IPS-NIHi7 (cell line): ENCODE results near the gene CKS1B.
A peak's percentile ranks its signal among the peaks of the same experiment; 100 is the strongest.

Experiments
- DNase-seq: peaks from one replicate; pipeline ENCODE4 v3.0.0; 2012; ENCODE audit warnings: mixed read lengths; ENCODE audit errors: extremely low spot score

Gene CKS1B

DNA sequence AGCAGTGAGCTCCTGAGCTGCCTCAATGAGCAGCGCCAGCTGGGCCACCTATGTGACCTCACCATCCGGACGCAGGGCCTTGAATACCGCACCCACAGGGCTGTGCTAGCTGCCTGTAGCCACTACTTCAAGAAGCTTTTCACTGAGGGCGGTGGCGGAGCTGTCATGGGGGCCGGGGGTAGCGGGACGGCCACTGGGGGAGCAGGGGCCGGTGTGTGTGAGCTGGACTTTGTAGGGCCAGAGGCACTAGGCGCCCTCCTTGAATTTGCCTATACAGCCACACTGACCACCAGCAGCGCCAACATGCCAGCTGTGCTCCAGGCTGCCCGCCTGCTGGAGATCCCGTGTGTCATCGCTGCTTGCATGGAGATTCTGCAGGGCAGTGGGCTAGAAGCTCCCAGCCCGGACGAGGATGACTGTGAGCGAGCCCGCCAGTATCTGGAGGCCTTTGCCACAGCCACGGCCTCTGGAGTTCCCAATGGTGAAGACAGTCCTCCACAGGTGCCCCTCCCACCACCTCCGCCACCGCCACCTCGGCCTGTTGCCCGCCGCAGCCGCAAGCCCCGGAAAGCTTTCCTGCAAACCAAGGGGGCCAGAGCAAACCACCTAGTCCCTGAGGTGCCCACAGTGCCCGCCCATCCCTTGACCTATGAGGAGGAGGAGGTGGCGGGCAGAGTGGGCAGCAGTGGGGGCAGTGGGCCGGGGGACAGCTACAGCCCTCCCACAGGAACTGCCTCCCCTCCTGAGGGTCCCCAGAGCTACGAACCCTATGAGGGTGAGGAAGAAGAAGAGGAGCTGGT is 40.4 kb downstream of the CKS1B start:
- DNase-seq, result no peak

DNA sequence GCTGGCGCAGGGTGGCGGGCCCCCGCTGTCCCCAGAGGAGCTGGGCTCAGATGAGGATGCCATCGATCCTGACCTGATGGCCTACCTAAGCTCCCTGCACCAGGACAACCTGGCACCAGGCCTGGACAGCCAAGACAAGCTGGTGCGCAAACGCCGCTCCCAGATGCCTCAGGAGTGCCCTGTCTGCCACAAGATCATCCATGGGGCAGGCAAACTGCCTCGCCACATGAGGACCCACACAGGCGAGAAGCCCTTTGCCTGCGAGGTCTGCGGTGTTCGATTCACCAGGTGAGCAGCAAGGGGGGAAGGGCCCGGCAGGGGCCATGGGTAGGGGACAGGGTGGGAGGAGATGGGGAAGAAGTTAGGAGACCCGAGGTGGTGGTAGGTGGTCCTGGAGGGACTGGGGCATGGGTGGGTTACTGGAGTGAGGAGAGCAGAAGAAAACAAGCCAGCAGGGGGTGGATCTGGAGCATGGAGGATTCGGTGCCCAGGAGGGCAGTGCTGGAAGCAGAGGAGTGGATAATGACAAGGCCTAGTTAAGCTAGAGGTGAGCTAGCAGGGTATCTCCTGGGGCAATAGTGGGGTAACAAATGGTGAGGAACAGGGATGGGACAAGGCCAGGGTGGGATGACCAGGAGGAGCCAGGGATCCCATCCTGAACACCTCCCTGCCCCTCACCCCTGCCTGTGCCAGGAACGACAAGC is 41.2 kb downstream of the CKS1B start:
- no peak for DNase-seq

DNA sequence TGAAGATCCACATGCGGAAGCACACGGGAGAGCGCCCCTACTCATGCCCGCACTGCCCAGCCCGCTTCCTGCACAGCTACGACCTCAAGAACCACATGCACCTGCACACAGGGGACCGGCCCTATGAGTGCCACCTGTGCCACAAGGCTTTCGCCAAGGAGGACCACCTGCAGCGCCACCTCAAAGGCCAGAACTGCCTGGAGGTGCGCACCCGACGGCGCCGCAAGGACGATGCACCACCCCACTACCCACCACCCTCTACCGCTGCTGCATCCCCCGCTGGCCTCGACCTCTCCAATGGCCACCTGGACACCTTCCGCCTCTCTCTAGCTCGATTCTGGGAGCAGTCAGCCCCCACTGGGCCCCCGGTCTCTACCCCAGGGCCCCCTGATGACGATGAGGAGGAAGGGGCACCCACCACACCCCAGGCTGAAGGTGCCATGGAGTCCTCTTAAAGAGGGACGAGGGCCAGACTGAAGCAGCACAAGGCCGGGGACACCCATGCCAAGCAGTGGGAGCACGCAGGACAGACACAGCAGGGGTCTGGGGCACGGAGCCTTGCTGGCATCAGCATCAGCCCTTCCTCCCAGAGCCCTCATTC is 41.9 kb downstream of the CKS1B start:
- no peak for DNase-seq

DNA sequence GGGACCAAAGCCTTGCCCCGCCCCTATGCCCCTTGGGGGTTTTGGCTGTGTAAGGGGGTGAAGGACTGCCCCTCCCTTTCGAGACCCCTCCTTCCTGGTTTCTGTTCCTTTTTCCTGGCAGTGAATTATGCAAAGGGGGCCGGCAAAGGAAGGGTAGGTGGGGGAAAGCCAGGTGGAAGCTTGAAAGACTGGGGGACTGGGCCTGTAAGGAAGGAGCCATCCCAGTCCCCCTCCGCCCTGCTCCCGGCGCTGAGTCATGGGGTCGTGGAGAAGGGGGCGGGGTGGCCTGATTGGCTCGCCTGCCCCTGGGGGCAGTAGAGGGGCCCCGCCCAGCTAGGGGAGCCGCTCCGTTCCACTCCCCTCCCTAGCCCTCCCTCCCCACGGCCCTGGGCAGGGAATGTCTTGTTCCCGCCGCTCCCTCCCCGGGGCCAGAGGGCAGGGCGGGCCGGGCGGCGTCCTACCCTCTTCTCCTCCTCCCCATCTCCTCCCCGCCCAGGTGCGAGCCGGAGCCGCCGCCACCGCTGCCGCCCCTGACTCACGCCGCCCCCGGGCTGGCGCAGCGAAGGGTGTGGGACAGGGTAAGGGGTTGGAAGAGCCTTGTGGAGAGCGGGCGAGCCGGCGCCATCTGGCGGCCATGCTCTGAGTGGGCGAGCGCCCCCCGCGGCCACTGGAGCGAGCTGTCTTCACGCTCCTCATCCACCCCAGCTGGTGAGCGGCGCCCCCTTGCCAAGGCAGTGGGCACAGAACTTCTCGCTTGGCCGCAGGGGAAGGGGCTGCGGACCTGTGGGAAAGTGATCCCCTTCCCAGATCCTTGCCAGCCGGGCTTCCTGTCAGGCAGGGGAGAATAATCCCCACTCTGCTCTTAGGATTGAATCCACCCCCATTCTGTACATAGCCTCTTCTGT is 42.8 kb downstream of the CKS1B start:
- peak; percentile 87 for DNase-seq

DNA sequence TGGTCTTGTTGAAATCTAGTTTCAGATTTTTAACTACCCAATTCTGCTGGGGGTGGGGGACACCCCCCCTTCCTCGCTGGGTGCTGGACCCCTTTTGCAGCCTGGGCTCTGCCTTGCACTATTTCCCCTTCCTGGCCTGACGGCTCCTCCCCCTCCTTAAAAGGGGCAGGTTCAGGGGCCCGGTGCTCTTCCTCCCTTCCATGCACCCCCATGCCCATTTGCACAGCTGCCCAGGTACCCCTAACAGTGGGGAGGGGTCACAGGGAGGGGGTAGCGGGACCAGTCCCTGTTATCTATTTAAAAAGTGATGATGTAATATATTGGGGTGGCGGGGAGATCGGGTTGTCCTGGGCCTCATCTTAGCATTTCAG is 43.5 kb downstream of the CKS1B start:
- DNase-seq, result no peak

DNA sequence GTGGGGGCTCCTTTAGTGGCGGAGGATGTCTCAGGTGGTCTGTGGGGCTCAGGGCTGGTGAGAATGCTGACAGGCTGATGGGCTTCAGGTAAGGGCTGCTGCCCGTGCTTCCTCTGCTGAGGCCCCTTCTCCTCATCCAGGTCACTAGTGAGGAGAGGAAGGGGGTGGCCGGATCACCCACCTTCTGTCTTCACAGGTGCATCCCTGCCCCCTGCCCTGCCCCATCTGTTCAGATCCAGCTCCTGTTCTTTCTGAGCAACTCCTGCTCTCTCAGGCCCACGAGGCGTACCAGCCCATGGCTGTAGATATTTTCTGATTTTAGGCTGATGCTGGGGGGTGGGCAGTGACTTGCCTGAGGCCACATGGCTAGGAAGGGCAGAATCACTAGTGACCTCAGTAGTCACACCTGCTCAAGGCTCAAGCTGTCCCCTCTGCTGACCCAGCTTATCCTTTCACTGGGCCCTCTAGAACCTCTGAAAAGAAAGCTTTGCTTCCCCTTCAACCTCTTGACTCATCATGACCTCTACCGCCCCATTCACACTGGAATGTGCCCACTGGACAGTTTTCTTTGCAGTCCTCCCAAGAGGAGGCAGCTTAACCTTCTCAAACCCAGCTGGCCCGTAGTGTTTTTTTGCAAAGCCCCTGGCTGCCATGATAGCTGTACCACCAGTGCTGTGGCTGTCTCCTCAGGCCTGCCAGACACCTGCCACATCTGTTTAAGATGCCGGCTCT is 44.3 kb downstream of the CKS1B start:
- no peak for DNase-seq

DNA sequence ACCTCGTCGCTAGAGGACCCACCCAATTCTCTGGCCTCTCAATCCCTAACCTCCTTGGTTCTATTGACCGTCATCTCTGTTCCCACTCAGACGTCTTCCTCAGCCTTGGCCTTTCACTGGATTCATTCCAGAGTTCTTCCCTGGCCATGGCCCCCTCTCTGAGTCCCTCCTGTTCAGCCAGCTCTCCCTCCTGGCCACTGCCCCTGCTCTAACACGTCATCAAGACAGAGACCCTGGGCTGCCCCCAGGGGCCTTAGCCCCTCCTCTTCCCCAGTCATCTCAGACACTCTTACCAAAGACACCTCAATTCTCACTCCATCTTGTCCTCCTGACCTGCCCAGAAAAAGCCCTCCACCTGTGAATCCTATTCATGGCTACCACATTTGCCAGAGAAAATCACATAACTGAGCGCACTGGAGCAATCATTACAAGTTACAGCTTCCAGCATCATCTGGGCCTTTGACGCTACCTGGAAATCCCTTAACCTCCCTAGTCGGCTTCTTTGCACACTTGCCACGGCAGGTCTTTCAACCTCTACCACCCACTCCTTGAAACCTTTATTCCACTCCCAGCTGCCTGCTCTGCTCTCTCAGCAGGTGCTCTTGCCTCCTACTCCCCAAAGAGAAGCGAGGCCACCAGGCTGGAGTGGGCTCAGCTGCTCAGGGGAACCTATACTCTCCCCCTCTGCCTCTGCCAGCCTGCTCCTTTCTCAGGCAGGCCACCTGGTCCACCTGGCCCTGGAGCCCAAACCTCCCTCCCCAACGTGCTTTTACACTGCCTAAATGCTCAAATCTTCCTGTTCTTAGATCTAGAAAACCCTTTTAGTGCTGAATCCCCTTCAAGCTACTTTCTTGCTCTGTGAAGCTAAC is 45.1 kb downstream of the CKS1B start:
- DNase-seq, result no peak

DNA sequence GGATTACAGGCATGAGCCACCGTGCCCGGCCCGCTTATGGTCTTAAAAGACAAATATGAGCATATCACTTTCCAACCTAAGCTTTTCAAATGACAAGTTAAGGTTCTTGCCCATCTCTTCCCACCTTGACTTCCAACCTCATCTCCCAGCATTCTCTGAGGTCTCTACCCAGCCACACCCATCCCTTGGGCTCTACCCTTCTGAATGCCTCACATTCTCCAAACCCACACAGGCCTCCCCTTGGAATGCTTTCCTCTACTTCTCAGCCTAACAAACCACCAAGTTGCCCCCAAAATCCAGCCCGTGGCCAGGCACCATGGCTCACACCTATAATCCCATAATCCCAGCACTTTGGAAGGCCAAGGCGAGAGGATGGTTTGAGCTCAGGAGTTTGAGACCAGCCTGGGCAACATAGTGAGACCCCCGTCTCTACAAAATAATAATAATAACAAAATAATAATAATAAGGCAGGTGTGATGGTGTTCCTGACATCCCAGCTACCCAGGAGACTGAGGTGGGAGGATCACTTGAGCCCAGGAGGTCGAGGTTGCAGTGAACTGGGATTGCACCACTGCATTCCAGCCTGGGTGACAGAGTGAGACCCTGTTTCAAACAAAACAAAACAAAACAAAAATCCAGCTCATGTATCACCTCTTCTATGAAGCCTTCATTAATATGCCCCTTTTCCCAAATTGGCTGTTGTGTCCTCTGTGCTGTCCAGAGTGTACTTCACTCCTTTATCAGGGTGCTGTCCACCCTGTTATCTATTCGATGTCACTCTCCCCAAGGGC is 47.9 kb downstream of the CKS1B start:
- no peak for DNase-seq

DNA sequence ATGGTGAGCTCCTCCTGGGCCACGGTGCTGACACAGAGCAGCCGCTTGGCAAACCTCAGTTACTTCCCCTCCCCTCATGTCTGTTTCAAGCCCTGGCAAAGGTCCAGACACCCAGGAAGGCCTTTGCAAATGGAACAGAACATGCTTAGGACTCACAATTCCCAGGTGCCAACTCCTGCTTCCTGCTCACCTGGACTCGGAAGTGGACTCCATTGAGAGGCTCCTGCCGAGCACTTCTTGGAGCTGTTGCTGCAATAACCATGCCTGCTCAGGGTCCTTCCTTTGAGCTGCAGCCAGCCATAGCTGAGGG is 48.4 kb downstream of the CKS1B start:
- no peak for DNase-seq

DNA sequence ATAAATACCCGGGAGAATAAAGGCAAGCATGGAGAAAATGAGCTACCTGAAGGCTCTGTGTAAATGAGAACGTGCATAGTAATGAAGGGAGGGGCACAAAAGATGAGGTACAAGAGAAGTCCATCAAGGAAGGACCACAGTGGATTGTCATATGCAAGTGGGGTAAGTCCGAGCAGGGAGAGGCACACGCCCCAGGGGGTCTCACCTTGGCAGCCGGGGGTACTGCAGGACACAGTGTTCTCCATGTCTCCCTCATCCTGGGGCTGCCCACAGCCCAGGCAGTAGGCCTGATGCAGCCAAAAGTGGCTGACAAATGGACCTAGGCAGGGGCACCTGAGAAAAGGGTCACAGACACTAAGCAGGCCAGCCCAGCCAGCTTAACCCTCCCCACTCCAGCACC is 49.1 kb downstream of the CKS1B start:
- DNase-seq, result no peak

DNA sequence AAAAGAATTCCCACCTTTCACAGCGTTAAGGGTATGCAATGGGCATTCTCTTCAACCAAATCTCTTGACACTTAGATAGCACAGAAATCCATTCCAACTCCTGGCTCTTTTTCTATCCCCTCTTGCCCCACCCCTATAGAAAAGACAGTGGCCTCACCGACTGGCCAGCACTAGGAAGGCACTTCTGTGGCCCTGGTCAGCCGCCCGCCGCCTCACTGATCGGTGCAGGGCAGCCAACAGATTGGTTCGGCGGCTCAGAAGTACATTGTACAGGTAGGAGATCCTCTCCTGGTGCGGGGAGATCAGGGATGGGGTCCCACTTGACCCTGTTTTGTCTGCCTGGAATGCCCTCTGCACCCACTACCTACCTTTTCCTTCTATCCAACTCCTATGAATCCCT is 49.8 kb downstream of the CKS1B start:
- DNase-seq, result no peak

DNA sequence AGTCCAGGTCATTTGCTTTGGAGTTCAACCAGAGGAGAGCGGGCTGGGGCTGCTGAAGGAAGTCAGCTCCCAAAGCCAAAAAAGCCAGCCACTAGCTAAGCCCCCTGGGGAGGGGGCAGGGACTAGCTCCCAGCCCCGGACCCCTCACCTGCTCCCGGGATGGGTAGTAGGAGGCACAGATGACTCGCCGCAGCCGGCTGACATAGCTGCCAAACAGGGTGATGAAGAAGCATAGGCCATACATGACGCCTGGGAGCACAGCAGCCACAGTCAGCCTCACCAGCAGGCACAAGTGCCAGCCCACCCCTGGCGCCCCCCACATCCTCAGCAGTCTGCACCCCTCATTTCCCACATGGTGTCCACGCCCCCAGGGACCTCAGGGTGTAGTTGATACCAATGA is 51.7 kb downstream of the CKS1B start:
- no peak for DNase-seq

DNA sequence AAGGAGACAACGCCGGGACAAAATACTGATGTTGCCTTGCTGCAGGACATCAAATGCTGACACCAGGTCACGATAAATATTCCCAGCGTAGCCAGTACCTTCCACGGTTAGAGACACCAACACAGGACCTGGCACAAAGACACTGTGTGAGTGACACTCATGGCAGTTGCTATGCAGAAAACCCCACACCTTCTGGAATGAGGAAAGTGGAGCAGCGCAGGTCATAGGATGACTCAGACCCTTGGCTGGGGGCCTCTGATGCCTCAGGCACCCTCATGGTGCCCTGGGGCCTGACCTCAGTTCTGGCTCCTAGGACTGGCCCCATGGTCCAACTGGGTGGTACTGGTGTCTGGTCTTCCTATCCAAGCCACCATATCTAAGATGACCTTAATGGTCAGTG is 52.1 kb downstream of the CKS1B start:
- DNase-seq, result no peak
